HepG2 (cell line): ENCODE results near the gene PACC1. TPM values are rescaled to one million over a fixed set of nuclear protein-coding genes. Genes with fewer than 3 reads are reported as not detected.

Experiments
- ATAC-seq: fragments of 200-7000 bp; cut with Tn5 transposase; 3 replicates; pipeline ENCODE4 v1.9.1; 2020; ENCODE audit warnings: mild to moderate bottlenecking, moderate library complexity
- BruUV-seq: library from RNA; stranded (reverse); fragments of 400-500 nt; replicated peaks from 2 replicates; lab custom pipeline; 2021; lab: Mats Ljungman, UMichigan
- CTCF ChIA-PET: fragments of 300-600 bp; formaldehyde crosslinking; extraction: SDS; loops from one replicate; lab custom pipeline; 2021; ENCODE audit warnings: low total read pairs, inconsistent platforms, low intra/inter-chr PET ratio; lab: Yijun Ruan, JAX
- POLR2A ChIA-PET: fragments of 350-600 bp; sonication (Branson Sonifier 250); formaldehyde crosslinking; loops from one replicate; lab custom pipeline; 2020; ENCODE audit warnings: antibody characterized with exemption, inconsistent platforms; lab: Yijun Ruan, JAX
- DNase-seq: peaks from one replicate; pipeline ENCODE4 v3.0.0-alpha.2; 2015; ENCODE audit warnings: low spot score
- FAIRE-seq: peaks from 3 replicates; lab custom pipeline; 2011; peaks lifted over from hg19 to GRCh38; lab: Jason Lieb, UNC
- H2AFZ ChIP-seq: one replicate; pipeline ENCODE4 v1.6.1; 2011; ENCODE audit warnings: low read length, inconsistent platforms
- H3K27ac ChIP-seq: fragments of 300-600 bp; 3 replicates; pipeline ENCODE4 v1.8.0; 2011; ENCODE audit warnings: mixed run types, mild to moderate bottlenecking, mixed read lengths, low read length, inconsistent platforms; ENCODE audit not compliant: insufficient read depth; ENCODE audit errors: extremely low read length
- H3K27me3 ChIP-seq, 2 experiments: fragments of 200-600 bp in 1 of 2; 2 replicates in 1 of 2; 3 replicates in 1 of 2; pipeline versions ENCODE4 v1.6.0 to v1.8.0; 2011; ENCODE audit warnings: low read length in 2 of 2, mild to moderate bottlenecking in 2 of 2, moderate library complexity in 2 of 2, inconsistent platforms in 1 of 2; ENCODE audit not compliant: insufficient read depth in 2 of 2, control insufficient read depth in 1 of 2
- H3K36me3 ChIP-seq, 2 experiments: fragments of 200-600 bp in 1 of 2; replicated peaks in 1 of 2; 2 replicates in 1 of 2; 3 replicates in 1 of 2; pipeline versions ENCODE4 v1.5.1 to v1.8.0; 2011; ENCODE audit warnings: low read length in 2 of 2, inconsistent platforms in 1 of 2; ENCODE audit not compliant: insufficient read depth in 2 of 2, control insufficient read depth in 1 of 2
- H3K4me1 ChIP-seq: 2 replicates; pipeline ENCODE4 v1.5.1; 2012; ENCODE audit warnings: low read length, inconsistent platforms; ENCODE audit not compliant: insufficient read depth
- H3K4me2 ChIP-seq: 2 replicates; pipeline ENCODE4 v1.6.0; 2011; ENCODE audit warnings: low read depth, low read length, inconsistent platforms
- H3K4me3 ChIP-seq, 3 experiments: fragments of 200-600 bp in 1 of 3; sonication (generic), shearing (Covaris generic) in 1 of 3; replicated peaks in 1 of 3; 2 replicates each; pipeline ENCODE4 v1.5.1; 2011 to 2016; ENCODE audit warnings: low read length in 3 of 3, inconsistent platforms in 2 of 3, low read depth in 2 of 3, mild to moderate bottlenecking in 2 of 3, control low read depth in 1 of 3, mixed read lengths in 1 of 3; ENCODE audit not compliant: insufficient read depth in 1 of 3
- H3K79me2 ChIP-seq: one replicate; pipeline ENCODE4 v1.6.1; 2011; ENCODE audit warnings: low read length, inconsistent platforms; ENCODE audit not compliant: insufficient read depth
- H3K9ac ChIP-seq: 2 replicates; pipeline ENCODE4 v1.6.0; 2011; ENCODE audit warnings: mild to moderate bottlenecking, low read depth, low read length, inconsistent platforms; ENCODE audit not compliant: insufficient read depth
- H3K9me3 ChIP-seq: 2 replicates; pipeline ENCODE4 v1.5.1; 2012; ENCODE audit warnings: mild to moderate bottlenecking, low read length
- H4K20me1 ChIP-seq: 2 replicates; pipeline ENCODE4 v1.6.0; 2011; ENCODE audit warnings: inconsistent platforms, mild to moderate bottlenecking, low read length, moderate library complexity; ENCODE audit not compliant: insufficient read depth
- BCL3 ChIP-seq: sonication (generic); formaldehyde crosslinking; IDR thresholded peaks from 2 replicates; pipeline ENCODE4 v1.5.1; 2020; ENCODE audit warnings: mild to moderate bottlenecking, missing genetic modification reagents, moderate library complexity
- GFI1 ChIP-seq: sonication (generic); formaldehyde crosslinking; IDR thresholded peaks from 2 replicates; pipeline ENCODE4 v1.5.0; 2020; ENCODE audit warnings: missing genetic modification reagents, mild to moderate bottlenecking, borderline replicate concordance
- KDM1A ChIP-seq: IDR thresholded peaks from 2 replicates; pipeline ENCODE4 v1.6.1; 2016; ENCODE audit warnings: missing compliant biosample characterization
- KLF16 ChIP-seq, 2 experiments: sonication (generic) in 1 of 2; formaldehyde crosslinking in 1 of 2; IDR thresholded peaks; 2 replicates each; pipeline versions ENCODE4 v1.6.1 to v1.8.0; 2016 to 2023; ENCODE audit warnings: missing genetic modification reagents in 2 of 2, missing compliant biosample characterization in 1 of 2
- MBNL3 ChIP-seq: fragments of 250-450 bp; sonication (Bioruptor Pico); conservative IDR thresholded peaks from 2 replicates; pipeline ENCODE4 v1.8.0; 2022; ENCODE audit warnings: mild to moderate bottlenecking, inconsistent platforms
- MED1 ChIP-seq: sonication (generic); formaldehyde crosslinking; IDR thresholded peaks from 2 replicates; pipeline ENCODE4 v1.4.0; 2020; ENCODE audit warnings: missing genetic modification reagents
- PAX8 ChIP-seq: sonication (generic); formaldehyde crosslinking; IDR thresholded peaks from 2 replicates; pipeline ENCODE4 v1.8.0; 2022; ENCODE audit warnings: mild to moderate bottlenecking, missing genetic modification reagents, borderline replicate concordance
- PLSCR1 ChIP-seq: sonication (generic); formaldehyde crosslinking; IDR thresholded peaks from 2 replicates; pipeline ENCODE4 v1.5.0; 2020; ENCODE audit warnings: missing genetic modification reagents, mild to moderate bottlenecking, borderline replicate concordance
- RBFOX2 ChIP-seq: fragments of 200-400 bp; formaldehyde crosslinking; IDR thresholded peaks from 2 replicates; pipeline ENCODE4 v1.6.1; 2017; ENCODE audit warnings: low read depth, mild to moderate bottlenecking, low read length
- SMYD3 ChIP-seq: sonication (generic); formaldehyde crosslinking; IDR thresholded peaks from 2 replicates; pipeline ENCODE4 v1.8.1; 2023; ENCODE audit warnings: mild to moderate bottlenecking, missing genetic modification reagents
- SOX5 ChIP-seq: IDR thresholded peaks from 2 replicates; pipeline ENCODE4 v1.6.1; 2016; ENCODE audit warnings: borderline replicate concordance
- TAF15 ChIP-seq: fragments of 200-400 bp; formaldehyde crosslinking; IDR thresholded peaks from one replicate; pipeline ENCODE4 v1.6.1; 2018; ENCODE audit warnings: mild to moderate bottlenecking, low read depth, low read length; ENCODE audit not compliant: poor library complexity, severe bottlenecking
- TBP ChIP-seq: sonication (generic); formaldehyde crosslinking; IDR thresholded peaks from 2 replicates; pipeline ENCODE4 v1.5.0; 2020; ENCODE audit warnings: missing genetic modification reagents
- TEAD2 ChIP-seq: sonication (generic); formaldehyde crosslinking; IDR thresholded peaks from 2 replicates; pipeline ENCODE4 v1.9.0; 2021; ENCODE audit warnings: missing genetic modification reagents
- ZNF138 ChIP-seq: sonication (generic); formaldehyde crosslinking; IDR thresholded peaks from 2 replicates; pipeline ENCODE4 v1.5.0; 2020; ENCODE audit warnings: mild to moderate bottlenecking, low read depth, missing genetic modification reagents
- ZNF160 ChIP-seq: sonication (generic); formaldehyde crosslinking; IDR thresholded peaks from 2 replicates; pipeline ENCODE4 v1.8.0; 2022; ENCODE audit warnings: mild to moderate bottlenecking, inconsistent platforms, missing genetic modification reagents
- ZNF414 ChIP-seq: sonication (generic); formaldehyde crosslinking; IDR thresholded peaks from 2 replicates; pipeline ENCODE4 v1.5.0; 2020; ENCODE audit warnings: missing genetic modification reagents
- ZNF589 ChIP-seq: sonication (generic); formaldehyde crosslinking; conservative IDR thresholded peaks from 2 replicates; pipeline ENCODE4 v1.8.0; 2022; ENCODE audit warnings: mild to moderate bottlenecking, moderate library complexity, missing genetic modification reagents
- WGBS: methylation state at CpG from one replicate; pipeline ENCODE4 v1.1.6; 2017; ENCODE audit warnings: low lambda C conversion rate; 5-methylcytosine and 5-hydroxymethylcytosine counted together
- in situ Hi-C: cut with HindIII; loops from 2 replicates; pipeline ENCODE4 v1.10.0; 2017; ENCODE audit warnings: low pct_unique_long_range_greater_than_20kb; ENCODE audit not compliant: extremely low pct_ligation_motif_present
- intact Hi-C: fragments of 100-400 bp; cut with micrococcal nuclease; formaldehyde crosslinking; loops from one replicate; pipeline ENCODE4 v1.10.0; 2022; ENCODE audit not compliant: unreplicated experiment
- polyA plus RNA-seq, 8 experiments: library from polyadenylated mRNA; depleted of rRNA in 3 of 8; stranded (reverse) in 7 of 8; unstranded in 1 of 8; fragments of >200 nt; fragmentation: Illumina TruSeq in 4 of 8; extraction: Trizol in 4 of 8; gene quantifications; 2 replicates each; pipeline versions ENCODE4 v1.2.1 to v1.2.3, GENCODE V29; 2011 to 2016; ENCODE audit warnings: low read depth in 4 of 8, missing spikeins in 1 of 8, mixed read lengths in 1 of 8; ENCODE audit not compliant: insufficient read depth in 1 of 8
- total RNA-seq, 5 experiments: library from RNA; depleted of rRNA; stranded (reverse); fragments of >200 nt; fragmentation: Illumina TruSeq; extraction: Trizol; gene quantifications; 2 replicates each; pipeline ENCODE4 v1.2.3, GENCODE V29; 2016; ENCODE audit warnings: low read depth in 1 of 5

The PACC1 gene
- total and polyA plus RNA-seq, 2 of the 13 experiments (the other 11 are each of a cell fraction or from before 2014, with no cell fraction given): 9.4 to 10.7 TPM

GRCh38 chr1:212355230-212355969, 59.3 kb downstream of the PACC1 start (continued):
- no peak for TF ChIP-seq ZNF138 (CRISPR knock-in tag)
- no peak for TF ChIP-seq ZNF414 (CRISPR knock-in tag)
- no peak for TF ChIP-seq TAF15

GRCh38 chr1:212354464-212354863, 60.2 kb downstream of the PACC1 start:
- TF ChIP-seq SMYD3 (CRISPR knock-in tag): no peak
- no peak for TF ChIP-seq KDM1A (CRISPR knock-in tag)
- no peak for TF ChIP-seq GFI1
- TF ChIP-seq TEAD2 (CRISPR knock-in tag): no peak
- no peak for TF ChIP-seq BCL3
- no peak for TF ChIP-seq PLSCR1
- TF ChIP-seq PAX8 (CRISPR knock-in tag): no peak
- no peak for TF ChIP-seq MBNL3
- no peak for TF ChIP-seq ZNF589
- no peak for TF ChIP-seq KLF16 (CRISPR knock-in tag; IDR thresholded peaks at IDR 0.05)
- no peak for TF ChIP-seq RBFOX2
- TF ChIP-seq MED1: no peak
- TF ChIP-seq SOX5 (CRISPR knock-in tag): no peak
- no peak for TF ChIP-seq TBP (CRISPR knock-in tag)
- TF ChIP-seq ZNF160 (CRISPR knock-in tag): no peak
- no TSS peak for BruUV-seq
- H3K36me3 ChIP-seq: peaks cover 7 to 45% of the 10 kb centered on the region in 2 experiments; a peak in 4 of 5 replicates
- no peak overlapping the region for H2AFZ ChIP-seq
- no peak overlapping the region for H3K27ac ChIP-seq
- H3K9ac ChIP-seq: no peak overlapping the region
- H3K4me3 ChIP-seq: no peak overlapping the region
- no peaks in the 10 kb centered on the region for H3K4me1 ChIP-seq
- H3K79me2 ChIP-seq: no peaks in the 10 kb centered on the region
- ATAC-seq: no peak
- in situ Hi-C loops: no loop called here
- no peaks in the 10 kb centered on the region for H4K20me1 ChIP-seq
- 100% methylated on average over 3 of the region's 3 CpGs for WGBS
- H3K9me3 ChIP-seq: no peaks in the 10 kb centered on the region
- CTCF ChIA-PET: no interaction called here
- H3K4me2 ChIP-seq: no peak overlapping the region
- POLR2A ChIA-PET: no interaction called here
- no peaks in the 10 kb centered on the region for H3K27me3 ChIP-seq
- intact Hi-C loops: no loop called here
- no peak for FAIRE-seq
- no peak for DNase-seq
